NOMO-1 treated with dmso at 0.1 percent for 144 hours (cell line): ENCODE results near the gene SSTR5.

Source experiments
- DNase-seq: peaks from one replicate; lab custom pipeline; 2025; ENCODE audit not compliant: unreplicated experiment; lab: John Stamatoyannopoulos, UW

The SSTR5 gene

GRCh38 chr16:1102921-1103635 is 30.5 kb downstream of the SSTR5 start:
- DNase-seq = peak; percentile 10

GRCh38 chr16:1103636-1103980 is 31.1 kb downstream of the SSTR5 start:
- DNase-seq = no peak

- no peak for DNase-seq
Observed at GRCh38 chr16:1105888-1106620, 33.5 kb downstream of the SSTR5 start.

GRCh38 chr16:1106659-1107058 is 34.1 kb downstream of the SSTR5 start:
- DNase-seq = no peak

GRCh38 chr16:1107141-1107540 is 34.6 kb downstream of the SSTR5 start:
- no peak for DNase-seq

GRCh38 chr16:1107731-1108130 is 35.2 kb downstream of the SSTR5 start:
- DNase-seq = no peak

- DNase-seq = no peak
Observed at GRCh38 chr16:1108299-1109252, 36.0 kb downstream of the SSTR5 start.

- DNase-seq = no peak
Observed at GRCh38 chr16:1109648-1110047, 37.1 kb downstream of the SSTR5 start.

- no peak for DNase-seq
Observed at GRCh38 chr16:1112506-1113184, 40.1 kb downstream of the SSTR5 start.

GRCh38 chr16:1113489-1113888 is 40.9 kb downstream of the SSTR5 start:
- no peak for DNase-seq

- DNase-seq = no peak
Observed at GRCh38 chr16:1113889-1114526, 41.5 kb downstream of the SSTR5 start.

GRCh38 chr16:1116693-1117077 is 44.1 kb downstream of the SSTR5 start:
- DNase-seq = no peak

GRCh38 chr16:1117176-1117900 is 44.8 kb downstream of the SSTR5 start:
- no peak for DNase-seq

GRCh38 chr16:1117926-1118325 is 45.4 kb downstream of the SSTR5 start:
- no peak for DNase-seq

- DNase-seq = no peak
Observed at GRCh38 chr16:1119129-1119528, 46.6 kb downstream of the SSTR5 start.

GRCh38 chr16:1119766-1120576 is 47.4 kb downstream of the SSTR5 start:
- DNase-seq = no peak

- DNase-seq = no peak
Observed at GRCh38 chr16:1120577-1120941, 48.0 kb downstream of the SSTR5 start.

GRCh38 chr16:1121009-1121408 is 48.5 kb downstream of the SSTR5 start:
- no peak for DNase-seq
